GM12801 (cell line): ENCODE measurements around the gene STARD8.

Source experiments
- CTCF ChIP-seq: IDR thresholded peaks from one replicate; pipeline ENCODE4 v1.5.1; 2011; ENCODE audit warnings: control low read depth; ENCODE audit not compliant: insufficient read length; ENCODE audit errors: extremely low read depth

STARD8 gene

GRCh38 chrX:68647156-68647957 is at the start of gene STARD8:
Gene STARD8, plus strand, starts transcription at chrX:68647666. Its CDS starts 217 bp downstream, at chrX:68647883.
- TF ChIP-seq CTCF, result no peak

GRCh38 chrX:68598841-68599240 is 48.6 kb upstream of the STARD8 start:
- no peak for TF ChIP-seq CTCF

GRCh38 chrX:68599256-68600152 is 48.0 kb upstream of the STARD8 start:
- TF ChIP-seq CTCF, result no peak

GRCh38 chrX:68627986-68628385 is 19.5 kb upstream of the STARD8 start:
- TF ChIP-seq CTCF, result no peak

- TF ChIP-seq CTCF, result no peak
These were observed 16.1 kb upstream of the STARD8 start for GRCh38 chrX:68631336-68631735.

GRCh38 chrX:68632491-68632890 is 15.0 kb upstream of the STARD8 start:
- TF ChIP-seq CTCF, result no peak

- no peak for TF ChIP-seq CTCF
These were observed 13.5 kb upstream of the STARD8 start for GRCh38 chrX:68633981-68634380.
